GM21381 (cell line): ENCODE measurements around the gene FST.
A peak's percentile ranks its signal among the peaks of the same experiment; 100 is the strongest.

Source experiments
- ATAC-seq: cut with Tn5 transposase; IDR thresholded peaks from one replicate; pipeline ENCODE4 v1.9.1; 2021; ENCODE audit warnings: mild to moderate bottlenecking, moderate library complexity; ENCODE audit not compliant: unreplicated experiment

FST gene

DNA sequence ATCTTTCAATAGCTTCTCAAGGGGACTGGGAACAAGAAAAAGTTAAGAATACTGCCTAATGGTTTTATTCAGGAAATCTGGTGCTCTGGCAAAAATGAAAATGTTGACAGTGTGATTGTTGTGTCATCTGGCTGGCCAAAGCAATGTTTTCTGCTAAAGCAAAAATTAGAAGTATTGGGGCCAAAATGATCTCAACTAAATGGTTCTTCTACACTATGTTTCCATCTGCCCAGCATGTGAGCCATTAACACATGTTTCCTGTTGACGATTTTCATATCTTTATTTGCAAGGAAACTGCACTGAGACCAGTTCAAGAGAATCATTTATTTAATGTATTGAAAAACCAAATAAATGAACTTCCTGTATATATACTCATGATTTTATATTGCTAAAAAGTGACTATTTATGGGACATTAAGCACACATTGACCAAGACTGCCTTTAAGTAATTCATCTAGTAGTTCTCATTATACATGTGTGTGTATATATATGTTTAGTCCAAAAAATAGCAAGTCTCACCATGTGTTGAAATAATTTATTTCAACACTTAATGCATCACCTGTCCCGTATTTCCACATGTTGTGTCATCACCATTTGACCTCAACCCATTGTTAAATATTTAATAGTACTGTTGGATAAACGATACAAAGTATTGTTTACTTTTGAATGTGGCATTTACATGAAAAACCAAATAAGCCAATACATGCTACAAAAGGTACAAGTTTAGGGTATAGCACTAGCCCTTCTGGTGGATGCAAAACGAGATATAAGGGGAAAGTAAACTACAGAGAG lies 7.5 kb upstream of the FST start:
- ATAC-seq, result no peak

DNA sequence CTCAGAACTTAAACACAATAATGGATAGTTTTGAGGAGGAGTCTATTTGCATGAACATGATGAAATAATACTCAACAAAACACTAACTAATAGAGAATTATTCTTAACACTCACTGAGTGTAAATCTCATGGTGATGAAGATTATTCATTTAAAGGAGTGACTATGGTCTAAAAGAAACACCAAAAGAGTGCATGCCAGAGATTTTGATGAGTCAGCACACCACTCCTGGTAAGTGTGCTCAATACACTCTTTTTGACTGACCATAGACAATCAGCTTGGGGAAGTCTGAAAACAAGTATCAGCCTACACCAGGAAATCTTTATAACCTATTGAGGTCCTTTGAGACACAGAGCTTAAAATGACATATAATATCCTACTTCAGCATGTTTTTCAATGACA lies 6.8 kb upstream of the FST start:
- no peak for ATAC-seq

DNA sequence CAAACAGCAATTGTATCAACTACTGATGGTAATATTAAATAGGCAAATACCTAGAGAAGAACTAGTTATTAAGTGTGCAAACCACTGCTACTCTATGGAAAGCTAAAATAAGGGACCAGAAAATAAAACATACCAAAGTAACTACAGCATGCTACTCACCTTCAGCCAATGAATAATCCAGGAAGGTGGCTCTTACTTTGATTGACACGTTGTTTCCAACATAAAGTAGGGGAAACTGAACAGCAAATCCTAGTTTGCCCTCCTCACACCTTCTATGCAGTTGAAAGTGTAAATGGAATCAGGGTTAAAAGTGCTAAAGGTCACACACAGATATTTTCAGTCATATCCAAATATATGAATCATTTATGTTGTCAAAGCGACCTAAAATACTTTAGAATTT lies 5.1 kb upstream of the FST start:
- ATAC-seq, result no peak

DNA sequence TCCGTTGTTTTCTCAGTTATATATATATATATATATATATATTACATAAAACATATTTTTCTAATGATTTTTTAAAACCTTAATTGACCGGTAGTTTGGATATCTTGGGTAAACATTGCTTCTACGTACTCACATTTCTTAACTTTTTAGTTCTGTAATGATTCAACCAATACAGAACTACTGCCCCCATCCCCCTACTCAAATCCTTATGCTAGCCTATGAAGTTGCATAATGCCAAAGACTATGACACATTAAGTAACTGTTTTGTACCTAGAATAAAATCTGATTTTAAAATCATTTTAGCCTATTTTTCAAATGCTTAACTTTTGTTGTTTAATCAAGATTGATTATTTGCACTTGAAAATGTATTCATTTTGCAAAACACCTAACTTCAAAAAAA lies 4.4 kb upstream of the FST start:
- ATAC-seq, result no peak

DNA sequence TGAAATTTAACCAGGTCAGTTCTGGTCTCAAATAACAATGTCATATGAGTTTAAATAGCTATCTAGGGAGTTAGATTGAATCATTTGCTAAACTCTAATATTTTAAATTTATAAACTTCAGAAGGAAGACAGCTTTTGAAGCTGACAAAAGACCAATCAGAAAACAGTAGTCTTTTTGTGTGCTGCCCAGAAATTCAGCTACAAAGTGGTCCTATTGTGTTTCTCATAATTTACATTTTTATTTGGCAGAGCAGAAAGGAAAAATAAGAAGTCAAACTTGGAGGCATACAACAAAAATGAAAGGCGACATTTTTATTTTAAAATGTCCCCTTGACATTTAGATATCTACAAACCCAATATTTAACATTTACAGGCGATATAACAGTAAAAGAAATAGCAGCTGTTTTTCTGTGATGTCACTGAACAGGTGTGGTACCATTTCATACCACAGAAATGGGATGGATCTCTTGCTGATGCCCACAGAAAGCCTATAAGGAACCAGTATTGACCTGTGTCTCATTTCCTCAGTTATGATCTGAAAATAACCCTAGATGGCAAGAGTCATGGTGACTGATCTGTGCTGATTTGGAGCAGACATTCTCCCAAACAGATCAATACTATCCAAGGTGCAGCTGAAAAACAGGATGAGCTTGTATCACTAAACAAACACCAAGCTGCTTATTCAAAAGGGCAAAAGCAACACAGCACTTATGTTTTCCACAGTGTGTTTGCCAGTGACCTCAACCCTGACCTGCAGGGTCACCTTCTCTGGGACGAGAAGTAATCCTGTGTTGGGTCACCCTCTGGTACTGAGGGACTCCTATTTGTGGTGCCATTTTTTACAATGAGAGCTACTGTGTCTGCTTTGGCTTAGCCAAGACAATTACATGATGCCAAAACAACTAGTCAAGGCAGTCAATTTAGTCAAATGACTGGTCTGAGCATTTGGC lies 3.6 kb upstream of the FST start:
- no peak for ATAC-seq

DNA sequence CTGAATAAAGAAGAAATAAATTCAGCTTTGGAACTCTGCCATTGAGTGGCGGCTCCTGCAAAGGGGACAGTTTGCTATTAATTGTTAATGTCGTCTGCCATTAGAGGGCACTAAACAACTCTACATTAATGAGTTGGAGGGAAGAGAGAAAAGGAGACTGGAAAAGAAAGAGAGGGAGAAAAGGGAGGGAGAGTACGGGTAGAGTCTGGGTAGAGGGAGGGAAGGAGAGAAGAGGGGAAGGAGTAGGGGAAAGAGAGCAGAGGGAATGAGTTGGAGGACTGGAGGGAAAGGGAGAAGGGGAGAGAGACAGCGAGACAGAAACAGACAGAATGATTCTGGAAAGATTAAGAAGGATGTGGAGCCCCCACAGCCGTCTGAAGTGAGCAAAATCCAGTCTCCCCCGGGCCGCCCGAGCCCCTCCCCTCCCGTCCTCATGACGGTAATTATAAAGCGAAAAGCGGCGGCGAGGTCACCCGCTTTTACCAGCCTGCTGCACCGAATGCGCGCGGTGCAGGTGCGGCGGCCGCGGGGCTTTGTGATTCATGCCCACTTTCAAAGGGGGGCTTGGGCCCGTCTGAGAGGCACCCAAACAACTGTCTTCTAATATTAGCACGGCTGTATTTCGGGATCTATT lies 1.9 kb upstream of the FST start:
- ATAC-seq, result no peak

DNA sequence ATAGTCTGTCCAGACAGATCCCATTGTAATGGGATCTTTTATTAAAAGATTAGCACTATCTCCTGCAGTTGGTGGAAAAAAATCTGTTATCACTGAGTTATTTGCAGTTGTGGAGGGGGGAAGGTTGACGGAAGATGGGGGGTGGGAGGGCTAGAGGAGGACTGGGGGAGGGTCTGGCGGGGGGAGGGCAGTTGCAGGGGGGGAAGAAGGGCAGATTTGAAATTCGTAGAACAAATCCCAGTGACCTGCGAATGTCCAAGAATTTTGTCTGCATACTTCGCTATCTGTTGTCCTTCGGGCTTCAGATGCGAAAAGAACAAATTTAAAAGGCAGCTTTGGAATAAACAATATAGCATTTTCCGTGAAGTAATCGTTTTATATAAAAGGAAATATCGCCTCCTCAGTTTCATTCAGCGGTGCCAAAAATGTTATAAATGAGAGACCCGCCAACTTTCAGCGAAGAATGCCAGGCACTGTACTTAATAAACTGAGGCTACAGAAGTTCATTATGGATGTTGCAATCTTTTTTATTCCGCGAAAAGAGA lies 1.3 kb upstream of the FST start:
- no peak for ATAC-seq

DNA sequence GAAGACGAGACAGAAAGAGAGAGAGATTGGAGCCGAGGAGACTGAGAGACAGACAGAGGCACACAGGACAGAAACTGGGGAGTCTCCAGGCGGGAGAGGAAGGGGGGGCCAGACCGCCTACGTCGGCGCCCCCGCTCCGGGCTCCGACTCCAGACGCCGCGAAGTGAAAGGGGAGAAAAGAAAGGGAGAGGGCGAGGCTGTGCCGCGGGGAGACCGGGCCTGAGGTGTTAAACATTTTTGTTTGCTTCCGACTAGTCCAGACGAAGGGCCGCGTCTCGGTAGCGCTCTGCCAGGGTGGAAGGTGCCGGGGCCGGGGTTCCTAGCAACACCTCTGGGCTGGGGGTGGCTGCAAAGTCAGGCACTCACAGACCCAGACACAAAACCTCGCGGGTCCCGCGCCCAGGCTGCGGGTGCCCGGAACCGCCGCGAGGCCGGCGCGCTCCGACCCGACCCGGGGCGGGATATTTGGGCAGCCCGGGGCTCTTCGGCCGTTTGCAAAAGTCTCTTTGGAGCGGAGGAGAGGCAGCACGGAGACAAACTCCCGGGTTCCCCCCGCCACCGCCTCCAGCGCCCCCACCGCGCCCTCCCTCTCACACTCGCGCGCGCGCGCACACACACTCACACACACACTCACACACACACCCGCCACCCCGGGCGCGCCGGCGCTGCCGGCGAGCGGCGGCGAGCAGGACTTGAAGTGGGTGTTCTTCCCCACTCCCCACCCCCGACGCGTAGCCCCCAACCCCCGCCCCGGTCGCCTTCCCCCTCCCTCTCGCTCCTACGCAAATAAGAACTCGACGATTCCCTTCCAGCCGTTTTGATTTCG lies 626 bp upstream of the FST start:
- no peak for ATAC-seq

DNA sequence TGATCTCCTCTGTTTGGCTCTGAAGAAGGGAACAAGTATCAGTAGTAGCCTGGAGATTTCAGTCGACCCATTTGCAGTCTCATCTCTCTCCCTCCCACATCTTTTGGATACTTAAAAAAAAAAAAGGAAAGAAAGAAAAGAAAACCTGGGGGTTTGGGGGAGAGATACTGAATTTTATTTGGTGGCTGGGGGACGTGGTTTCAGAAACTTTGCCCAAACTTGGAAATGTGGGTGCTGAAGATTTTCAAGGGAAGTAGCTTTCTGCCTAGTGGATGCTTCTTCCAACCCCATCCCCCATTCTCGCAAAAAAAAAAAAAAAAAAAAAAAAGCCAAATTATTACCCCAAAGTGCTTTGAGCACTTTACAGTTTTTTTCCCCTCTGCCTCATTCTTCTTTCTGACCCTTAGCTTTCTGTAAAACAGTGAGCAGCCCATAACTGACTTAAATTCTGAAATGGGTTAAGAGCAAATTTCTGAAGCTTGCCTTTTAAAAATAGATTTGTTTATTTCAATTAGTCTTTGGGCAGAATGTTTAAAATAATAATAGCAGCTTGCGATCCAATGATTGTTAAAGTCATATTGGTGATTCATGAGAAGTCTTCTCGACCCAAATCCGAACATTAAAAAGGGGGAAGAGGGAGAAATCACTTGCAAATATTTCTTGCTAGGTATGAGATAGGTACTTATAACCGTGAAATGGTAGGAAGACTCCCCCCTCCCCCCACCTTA lies 894 bp downstream of the FST start:
- ATAC-seq, result no peak

DNA sequence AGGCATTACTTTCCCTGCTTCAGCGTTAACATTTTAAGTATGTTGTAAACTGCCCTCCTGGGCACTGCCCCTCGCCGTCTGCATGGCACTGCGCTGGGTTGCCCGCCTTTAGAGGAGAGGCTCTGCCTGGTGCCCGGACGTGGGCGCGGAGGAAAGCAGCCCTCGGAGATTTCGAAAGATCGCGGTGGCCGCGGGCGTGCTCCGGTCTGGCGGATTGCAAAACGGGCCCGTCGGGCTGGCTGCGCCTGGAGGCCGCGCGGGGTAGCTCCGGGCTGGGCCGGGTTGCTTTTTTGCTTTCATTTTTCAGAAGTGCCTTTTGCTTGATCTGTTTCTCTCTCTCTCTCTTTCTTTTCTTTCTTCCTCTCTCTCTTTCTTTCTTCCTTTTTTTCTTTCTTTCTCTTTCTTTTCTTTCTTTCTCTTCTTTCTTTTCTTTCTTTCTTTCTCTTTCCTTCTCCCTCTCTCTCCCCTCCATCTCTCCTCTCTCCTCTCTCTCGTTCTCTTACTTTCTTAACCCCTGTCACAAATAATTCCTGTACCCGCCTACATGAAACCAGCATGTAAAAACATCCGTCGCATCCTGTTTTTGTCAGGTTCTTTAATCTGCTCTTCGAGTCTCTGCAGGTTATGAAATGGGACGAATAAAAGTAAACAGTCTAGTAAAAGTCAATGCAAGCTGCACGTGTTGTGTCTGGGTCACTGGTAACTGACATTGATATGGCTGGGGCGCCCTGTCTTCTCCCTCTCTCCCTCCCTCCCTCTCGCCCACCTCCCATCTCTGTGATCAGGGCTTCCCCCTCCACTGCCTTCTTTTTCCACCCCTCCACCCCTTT lies 1.7 kb downstream of the FST start:
- ATAC-seq, result peak; percentile 59

DNA sequence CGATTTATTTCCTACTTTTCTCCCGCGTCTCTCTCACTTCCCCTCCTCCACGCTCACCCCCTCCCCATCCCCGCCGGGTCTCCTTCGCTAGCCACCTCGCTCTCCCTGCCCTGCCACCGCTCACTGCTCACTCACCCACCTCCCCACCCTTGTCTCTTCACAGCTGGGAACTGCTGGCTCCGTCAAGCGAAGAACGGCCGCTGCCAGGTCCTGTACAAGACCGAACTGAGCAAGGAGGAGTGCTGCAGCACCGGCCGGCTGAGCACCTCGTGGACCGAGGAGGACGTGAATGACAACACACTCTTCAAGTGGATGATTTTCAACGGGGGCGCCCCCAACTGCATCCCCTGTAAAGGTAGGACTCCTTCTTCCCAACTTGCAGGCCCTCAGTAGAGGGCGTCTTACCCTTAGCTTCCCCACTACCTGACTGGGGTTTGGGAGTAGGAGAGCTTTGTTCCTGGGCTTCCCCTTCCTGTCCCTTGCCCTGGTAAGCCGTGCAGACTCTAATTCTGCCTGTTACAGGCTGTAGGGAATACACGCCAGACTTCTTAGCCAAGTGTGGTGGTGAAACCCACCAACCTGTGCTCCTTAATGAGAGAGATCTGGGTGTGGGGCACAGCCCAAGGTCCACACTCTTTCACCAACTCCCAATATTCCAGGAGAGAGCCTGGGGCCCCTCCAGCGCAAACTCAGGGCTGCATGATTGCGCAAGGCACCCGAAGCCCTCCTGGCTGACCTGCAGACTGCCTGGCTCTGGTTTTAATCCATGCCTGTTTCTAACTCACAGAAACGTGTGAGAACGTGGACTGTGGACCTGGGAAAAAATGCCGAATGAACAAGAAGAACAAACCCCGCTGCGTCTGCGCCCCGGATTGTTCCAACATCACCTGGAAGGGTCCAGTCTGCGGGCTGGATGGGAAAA lies 2.5 kb downstream of the FST start:
- no peak for ATAC-seq

DNA sequence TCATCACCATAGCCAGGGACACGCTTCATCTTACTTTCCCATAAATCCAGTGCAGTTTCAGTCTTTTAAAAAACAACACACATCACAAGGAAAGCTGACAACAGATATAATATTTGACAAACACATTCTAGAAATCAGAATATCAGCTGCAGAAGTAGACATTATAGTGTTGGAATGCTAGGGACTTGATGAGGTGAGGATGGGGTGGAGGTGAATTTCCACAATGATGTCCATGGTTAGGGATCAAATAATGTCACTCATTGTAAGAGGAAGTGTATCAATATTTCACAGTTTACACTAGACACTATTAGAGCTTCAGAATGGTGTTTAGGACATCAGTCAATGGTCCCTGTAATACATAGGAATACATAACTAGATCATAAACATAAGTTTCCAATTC lies 7.0 kb downstream of the FST start:
- no peak for ATAC-seq

DNA sequence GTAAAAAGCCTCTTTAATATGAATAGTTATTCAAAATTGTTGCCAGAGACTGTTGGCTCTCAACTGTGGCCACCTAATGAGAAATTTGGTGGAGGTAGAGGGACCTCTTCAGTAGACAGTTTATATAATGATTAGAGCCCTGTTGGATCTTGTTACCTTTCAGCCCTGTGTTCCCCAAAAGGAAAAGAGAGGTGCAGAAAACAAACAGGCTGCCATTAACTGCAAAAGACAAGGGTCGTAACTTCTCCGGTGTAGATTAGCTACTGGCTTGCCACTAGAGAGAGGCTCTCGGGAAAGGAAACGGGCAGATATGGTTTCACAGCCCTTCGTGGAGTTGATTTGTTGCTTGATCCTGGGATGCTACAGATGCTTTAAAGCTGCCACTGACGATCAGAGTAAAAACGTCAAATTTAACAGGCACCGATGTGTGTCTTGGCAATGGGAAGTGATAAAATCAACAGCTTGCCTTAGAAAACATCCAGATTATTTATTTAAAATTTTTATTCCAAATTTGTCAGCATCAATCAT lies 7.8 kb downstream of the FST start:
- ATAC-seq, result no peak

DNA sequence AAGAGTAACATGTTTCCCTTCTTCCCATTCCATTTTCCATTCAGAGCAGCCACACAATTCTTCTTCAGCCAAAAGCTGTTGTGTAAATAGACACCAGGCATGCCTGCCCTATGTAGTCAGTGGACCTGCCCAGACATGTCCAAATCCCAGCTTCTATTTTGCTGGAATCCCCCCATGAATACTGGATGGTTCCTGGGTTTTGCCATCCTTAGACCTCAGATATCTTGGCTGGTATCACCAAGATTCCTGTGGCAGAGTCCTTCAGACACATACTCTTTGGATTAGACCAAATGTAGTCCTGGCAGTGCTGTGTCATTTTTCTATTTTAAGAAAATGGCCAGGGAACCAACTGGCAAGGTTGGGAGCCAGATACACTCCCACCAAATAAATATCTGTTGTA lies 10.3 kb downstream of the FST start:
- ATAC-seq, result no peak

DNA sequence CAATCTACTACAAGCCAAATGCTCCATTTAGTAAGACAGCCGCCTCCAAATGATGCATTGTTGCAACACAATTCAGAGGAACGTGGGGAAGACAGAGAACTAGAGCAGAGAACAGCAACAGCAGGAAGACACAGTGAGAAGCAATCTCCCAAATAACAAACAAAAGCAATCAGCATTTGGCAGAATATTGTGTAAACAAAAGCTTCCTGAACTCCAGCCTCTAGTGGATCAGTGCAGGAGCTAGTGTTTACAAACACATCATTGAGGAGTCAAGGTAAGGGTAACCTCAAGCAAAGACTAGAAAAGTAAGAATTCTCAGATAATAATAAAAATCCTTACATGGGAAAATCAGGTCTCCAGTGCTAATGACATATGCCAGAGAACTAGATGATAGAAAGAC lies 20.6 kb downstream of the FST start:
- ATAC-seq, result no peak

DNA sequence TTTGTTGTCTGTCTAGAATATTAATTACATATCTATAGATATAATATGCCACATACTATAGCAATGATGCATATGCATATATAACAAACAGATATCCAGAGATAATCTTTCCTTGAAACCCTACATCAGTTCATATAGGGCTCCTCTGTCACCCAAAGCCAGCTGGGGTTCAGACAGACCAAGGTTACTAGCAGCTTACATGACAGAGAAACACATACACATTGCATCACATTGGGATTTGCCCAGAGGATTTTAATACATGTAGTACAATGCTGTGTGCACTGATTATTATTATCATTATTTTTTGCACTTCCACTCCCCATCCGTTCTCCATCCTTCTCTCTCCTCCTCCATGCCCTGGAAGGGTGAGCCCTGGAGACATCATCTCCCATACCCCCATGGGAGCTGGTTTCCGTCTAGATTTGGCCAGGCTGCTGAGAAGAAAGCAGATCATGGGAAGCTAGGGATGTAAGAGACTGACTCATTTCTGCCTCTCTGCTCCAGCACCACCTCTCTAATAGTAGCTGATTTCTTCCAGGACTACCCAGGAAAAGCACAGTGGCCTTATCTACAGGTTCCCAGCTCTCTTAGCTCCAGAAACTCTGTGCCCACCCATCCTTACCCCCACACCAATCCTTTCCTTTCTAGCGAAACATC lies 23.3 kb downstream of the FST start:
- ATAC-seq, result no peak

DNA sequence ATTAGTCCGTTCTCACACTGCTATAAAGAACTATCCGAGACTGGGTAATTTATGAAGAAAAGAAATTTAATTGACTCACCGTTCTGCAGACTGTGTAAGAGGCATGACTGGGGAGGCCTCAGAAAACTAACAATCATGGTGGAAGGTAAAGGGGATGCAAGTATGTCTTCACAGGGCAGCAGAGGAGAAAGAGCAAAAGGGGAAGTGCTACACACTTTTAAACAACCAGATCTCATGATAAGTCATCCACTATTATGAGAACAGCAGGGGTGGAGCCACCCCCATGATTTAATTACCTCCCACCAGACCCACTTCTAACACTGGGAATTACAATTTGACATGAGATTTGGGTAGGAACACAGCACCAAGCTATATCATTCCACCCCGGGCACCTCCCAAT lies 26.6 kb downstream of the FST start:
- ATAC-seq, result no peak
